Stimulated activated CD4-positive, alpha-beta T cell treated with anti-CD3 and anti-CD28 coated beads, Interleukin-12 subunit alpha, Interleukin-12 subunit beta, amount 100 ng/mL, for 48 hours (primary cell): ENCODE results near the gene WDR4.
"Not testable (repeated sequence)": the region's sequence is repeated elsewhere in the genome, so short reads cannot be mapped to it uniquely, and the experiment has no call there.

Experiments
- DNase-seq, 3 donors: peaks; one replicate each; pipeline ENCODE4 v3.0.0-alpha.2; 2020; ENCODE audit warnings: low read depth in 2 of 3, low spot score in 1 of 3

WDR4 gene

DNA sequence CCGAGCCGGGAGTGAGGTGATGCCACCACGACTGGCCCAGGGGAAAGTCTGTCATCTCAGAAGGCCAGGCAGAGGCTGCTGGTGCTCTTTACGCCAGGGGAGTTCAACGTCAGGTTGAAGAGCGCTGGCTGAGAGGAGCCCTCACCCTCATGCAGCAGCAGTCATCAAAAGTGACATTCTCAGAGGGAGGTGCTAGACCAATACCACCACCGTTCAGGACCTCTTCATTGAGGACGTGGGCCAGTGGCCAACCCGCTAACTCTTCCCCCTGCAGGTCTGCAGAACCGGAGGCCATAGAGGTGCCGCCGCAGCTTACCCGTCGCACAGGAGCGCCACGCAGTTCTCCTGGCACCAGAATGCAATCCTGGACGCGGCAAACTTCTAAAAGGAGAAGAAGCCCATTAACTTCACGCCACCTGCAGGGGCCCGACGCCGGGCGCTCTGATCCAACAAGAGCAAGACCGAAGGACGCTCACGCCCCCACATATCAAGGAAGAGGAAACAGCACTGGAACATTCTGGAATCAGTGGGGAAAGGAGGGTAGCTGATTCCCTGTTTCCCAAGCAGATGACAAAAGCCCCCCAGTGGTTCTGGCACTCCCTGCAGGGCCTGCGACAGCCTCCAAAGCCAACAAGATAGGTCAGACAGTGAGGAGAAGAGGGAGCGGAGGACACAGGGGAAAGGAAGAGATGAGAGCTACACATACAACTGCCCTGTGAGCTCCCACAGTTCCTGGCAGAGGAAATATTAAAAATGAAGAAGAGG lies 24.9 kb downstream of the WDR4 start:
- DNase-seq = no peak

DNA sequence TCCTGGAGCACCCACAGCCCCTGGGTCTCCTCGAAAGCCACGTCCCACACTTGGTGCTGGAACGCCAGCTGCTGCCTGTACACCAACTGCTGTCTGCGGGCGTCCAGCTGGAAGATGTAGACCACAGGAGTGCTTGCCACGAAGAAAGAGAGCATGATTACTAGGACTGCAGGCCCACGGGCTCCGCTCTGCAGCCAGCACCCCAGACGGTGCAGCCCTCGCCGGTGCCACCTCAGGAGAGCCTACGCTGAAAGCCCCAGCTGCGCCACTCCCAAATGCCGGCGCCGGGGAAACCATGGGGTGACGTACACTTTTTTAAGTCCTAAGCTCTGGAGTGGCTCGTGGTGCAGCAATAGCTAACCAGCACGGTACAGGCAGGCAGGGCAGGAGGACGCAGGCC lies 25.7 kb downstream of the WDR4 start:
- DNase-seq = no peak

DNA sequence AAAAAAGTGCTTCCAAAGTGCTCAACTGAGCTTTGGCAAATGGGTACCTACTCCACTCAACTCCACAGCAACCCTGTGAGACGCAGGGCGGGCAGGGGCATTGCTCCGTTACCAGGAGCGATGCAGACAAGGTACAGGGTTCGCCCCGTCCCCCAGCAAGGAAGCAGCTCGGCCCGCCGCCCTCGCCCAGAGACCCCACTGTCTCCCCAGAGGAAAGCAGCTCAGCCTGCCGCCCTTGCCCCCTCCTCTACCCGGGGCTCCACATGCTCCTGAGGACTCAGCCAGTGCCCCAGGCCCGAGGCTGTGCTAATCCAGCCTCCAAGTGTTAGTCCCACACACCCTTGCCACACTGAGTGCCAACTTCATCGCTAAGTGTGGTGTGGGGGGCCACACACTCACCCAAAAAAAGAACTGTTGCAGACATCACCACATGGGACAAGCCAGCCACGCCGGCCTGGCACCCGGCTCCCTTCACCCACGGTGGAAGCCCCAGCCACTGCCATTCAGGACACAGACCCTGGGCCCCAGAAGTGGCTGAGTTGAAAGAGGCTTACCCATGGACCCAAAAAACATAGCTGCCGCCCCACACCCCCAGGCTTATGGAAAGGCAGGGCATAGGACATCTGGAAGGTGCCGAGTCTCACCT lies 26.3 kb downstream of the WDR4 start:
- DNase-seq = no peak

DNA sequence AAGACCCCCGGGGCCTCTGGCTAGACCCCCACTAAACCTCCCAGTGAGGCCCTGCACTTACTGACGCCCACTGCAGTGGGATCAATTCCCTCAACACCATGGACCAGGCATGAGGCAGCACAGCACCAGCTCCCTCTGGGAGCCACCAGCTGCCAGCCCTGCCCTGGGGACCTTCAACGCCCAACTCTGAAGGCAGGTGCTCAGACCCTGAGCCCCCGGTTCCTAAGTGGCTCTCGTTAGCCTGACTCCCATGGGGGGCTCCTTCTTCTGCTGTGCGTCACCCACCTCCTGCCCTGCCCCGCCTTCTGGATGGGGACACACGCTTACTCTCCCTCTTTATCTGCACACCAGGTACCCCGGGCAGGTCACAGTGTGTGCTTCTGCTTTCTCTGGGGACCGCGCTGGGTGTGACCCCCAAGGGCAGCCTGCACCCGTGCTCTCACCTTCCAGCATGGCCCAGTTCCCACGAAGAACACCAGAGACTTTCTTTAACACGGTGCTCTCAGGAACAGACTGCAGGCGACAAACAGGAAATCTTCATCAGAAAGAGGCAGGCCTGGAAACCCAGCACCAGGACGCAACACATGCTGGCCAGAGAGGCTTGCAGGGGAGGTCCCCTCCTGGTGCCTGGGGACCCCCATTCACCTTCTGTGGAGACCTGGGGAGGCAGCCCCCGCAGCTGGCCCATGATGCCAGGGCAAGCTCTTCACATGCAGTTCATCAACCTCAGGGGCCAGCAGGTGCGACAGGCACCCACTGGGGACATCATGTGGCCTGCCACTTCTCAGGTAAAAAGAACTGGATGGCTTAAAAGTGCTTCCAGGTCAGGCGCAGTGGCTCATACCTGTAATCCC lies 27.3 kb downstream of the WDR4 start:
- no peak for DNase-seq

DNA sequence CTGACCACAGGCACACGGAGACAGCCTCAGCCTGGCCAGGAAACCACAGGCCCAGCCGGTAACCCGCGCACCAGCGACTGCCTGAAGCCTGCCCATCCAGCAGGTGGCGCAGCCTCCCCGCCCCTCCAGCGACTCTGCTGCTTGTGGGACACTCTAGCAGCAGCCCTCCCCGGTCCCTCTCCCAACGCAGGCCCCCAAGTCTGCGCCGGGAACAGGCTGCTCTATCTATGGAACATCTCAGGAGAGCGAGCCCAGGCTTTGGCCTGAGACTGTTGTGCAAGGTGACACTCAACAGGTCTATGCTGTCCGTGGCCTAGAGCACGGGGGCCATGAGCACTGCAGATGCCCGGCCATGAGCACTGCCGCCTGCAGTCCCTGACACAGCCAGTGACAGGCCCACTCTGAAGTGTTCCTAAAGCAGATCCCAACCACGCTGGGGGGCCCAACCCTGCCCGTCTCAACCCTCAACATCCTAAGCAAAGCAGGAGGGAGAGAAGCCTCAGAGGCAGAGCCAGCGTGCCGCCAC lies 28.4 kb downstream of the WDR4 start:
- DNase-seq = peak in 1 of 3 donors; percentile 28

DNA sequence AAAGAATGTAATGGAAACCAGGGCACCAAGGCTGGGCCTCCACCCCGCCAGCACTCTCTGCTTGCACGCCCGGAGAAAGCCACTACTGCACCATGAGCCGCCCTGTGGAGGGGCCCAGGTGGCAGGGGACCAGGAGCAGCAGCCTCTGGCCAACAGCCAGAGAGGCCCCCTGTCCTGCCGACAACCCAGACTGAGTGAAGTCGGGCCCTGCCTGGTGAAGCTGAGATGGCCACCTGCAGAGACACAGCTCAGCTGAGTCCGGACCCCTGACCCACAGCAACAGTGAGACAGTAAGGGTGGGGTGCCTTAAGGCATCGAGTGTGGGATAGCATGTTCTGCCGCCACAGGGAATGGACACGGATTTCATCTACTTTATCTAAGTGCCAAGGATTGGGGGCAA lies 28.9 kb downstream of the WDR4 start:
- no peak for DNase-seq

DNA sequence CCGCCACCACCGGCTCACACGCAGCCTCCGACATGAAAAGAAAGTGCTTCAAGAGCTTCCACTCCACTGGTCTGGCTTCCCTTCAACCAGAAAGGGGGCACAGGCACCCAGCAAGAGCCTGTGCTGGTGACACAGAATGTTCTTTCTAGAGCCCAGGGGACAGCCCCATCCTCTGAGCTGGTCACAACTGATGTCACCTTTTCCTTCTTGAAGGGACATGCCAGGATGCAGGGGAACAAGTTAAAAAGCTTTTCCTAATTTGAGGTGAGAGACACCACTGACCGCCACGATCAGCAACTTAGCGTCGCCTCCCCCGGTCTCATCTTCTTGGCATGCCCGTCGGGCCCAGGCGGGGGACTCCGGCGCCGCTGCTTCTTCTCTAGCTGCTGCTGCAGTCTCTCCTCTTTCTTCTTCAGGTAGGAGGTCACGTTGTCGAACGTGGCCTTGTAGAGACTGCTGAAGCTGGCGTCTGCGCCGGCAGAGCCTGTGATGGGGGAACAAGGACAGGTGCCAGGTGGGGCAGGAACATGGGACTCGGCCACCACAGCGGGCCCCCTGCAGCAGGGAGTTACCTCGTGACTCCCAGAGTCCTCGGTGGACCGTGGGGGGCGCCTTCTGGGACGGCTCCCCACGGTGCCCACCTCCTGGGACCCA lies 29.5 kb downstream of the WDR4 start:
- DNase-seq = no peak

DNA sequence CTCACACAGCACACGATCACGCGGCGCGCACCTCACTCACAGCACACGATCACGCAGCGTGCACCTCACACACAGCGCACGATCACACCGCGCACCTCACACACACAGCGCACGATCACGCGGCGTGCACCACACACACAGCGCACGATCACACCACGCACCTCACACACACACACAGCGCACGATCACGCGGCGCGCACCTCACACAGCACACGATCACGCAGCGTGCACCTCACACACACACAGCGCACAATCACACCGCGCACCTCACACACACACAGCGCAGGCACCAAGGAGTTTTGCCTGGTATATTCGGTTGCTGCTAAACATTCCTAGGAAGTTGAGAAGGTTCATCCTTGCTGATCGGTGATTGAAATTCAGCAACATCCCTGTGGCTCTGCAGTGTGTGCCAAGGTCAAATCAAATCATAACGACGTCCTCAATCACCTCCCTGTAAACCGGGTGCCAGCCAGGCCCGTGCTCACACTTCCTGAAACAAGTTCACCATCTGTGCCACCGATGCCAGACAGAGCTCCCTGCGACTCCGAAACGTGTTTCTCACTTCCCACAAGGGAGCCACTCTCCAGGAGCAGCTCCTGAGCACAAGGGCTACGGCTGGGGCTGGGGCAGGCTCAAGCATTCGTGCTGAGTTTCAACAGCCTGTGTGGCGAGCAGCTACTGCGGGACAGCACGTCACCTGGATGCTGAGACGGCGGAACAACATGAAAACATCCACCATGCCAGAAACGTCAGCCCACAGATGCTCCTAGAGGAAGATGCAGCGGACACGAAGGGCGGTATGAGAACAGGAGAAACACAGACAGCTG lies 30.2 kb downstream of the WDR4 start:
- DNase-seq = no peak

DNA sequence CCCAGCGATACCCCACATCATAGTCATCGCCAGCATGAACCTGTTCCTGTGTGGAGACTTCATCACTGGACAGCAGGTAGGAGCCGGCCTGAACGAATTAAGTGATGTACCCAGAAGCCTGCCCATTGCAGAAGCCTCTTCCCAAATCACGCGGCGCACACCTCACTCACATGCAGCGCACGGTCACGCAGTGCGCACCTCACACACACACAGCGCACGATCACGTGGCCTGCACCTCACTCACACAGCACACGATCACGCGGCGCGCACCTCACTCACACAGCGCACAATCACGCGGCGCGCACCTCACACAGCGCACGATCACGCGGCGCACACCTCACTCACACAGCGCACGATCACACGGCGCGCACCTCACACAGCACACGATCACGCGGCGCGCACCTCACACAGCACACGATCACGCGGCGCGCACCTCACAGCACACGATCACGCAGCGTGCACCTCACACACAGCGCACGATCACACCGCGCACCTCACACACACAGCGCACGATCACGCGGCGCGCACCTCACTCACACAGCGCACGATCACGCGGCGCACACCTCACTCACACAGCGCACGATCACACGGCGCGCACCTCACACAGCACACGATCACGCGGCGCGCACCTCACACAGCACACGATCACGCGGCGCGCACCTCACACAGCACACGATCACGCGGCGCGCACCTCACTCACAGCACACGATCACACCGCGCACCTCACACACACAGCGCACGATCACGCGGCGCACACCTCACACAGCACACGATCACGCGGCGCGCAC lies 31.0 kb downstream of the WDR4 start:
- DNase-seq = not testable (repeated sequence)

DNA sequence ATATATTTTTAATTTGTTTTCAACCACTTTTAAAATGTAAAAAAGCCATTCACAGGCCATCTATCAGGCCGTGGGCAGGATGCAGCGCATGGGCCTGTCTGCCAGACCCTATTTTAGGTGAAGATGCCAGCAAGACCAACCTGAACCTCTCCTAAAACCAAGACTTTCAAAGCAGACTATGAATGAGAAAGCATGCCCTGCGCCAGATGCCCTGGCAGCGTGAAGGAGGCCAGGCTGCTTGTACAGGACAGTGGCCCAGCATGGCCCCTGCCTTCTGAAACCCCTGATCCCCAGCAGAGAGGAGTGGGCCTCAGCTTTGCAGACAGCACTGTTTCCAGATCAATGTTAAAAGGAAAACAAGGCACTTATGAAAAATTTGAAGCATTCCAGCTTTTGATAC lies 31.6 kb downstream of the WDR4 start:
- DNase-seq = no peak

DNA sequence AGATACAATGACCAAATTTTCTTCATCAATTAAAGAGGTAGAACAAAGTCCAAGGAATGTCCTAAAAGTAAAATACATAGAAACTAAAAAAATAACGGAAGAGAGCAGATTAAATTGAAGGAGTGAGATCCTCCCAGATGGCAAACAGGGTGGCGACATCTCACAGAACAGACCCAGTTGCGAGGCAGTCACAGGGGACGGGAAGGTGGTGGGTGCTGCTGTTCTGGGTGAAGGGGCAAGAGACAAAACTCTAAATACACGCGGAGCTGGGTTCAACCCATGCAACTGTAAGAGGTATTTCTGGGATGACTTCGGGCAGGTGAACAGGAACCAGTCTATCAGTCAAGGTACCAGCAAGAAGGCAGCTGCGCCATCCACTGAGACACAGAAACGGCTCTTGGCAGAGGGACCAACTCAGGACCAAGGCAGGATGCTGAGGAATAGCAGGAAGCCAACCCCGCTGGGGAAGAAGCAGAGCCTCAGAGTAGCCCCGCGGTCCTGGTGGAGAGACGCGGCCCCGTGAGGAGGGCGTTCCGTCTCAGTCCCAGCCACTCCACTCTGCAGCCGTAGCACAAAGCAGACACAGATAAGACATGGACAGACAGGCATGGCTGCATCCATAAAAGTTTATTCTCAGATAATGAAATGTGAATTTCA lies 32.2 kb downstream of the WDR4 start:
- DNase-seq = no peak

DNA sequence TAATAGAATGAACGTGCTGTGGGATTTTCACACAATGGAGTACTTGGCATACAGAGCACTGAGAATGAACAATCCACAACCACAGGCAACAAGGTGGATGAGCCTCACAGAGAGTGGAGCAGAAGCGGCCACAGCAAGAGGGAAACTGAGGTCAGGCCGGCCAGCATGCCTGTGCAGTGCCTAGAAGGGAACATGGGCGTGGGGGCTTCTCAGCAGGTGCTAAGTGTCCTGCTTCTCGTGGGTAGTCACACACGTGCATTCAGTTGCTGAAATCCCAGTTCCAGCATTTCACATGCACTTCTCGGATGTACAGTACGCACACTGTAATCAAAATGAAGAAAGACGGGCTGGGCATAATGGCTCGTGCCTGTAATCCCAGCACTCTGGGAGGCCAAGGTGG lies 33.1 kb downstream of the WDR4 start:
- no peak for DNase-seq

DNA sequence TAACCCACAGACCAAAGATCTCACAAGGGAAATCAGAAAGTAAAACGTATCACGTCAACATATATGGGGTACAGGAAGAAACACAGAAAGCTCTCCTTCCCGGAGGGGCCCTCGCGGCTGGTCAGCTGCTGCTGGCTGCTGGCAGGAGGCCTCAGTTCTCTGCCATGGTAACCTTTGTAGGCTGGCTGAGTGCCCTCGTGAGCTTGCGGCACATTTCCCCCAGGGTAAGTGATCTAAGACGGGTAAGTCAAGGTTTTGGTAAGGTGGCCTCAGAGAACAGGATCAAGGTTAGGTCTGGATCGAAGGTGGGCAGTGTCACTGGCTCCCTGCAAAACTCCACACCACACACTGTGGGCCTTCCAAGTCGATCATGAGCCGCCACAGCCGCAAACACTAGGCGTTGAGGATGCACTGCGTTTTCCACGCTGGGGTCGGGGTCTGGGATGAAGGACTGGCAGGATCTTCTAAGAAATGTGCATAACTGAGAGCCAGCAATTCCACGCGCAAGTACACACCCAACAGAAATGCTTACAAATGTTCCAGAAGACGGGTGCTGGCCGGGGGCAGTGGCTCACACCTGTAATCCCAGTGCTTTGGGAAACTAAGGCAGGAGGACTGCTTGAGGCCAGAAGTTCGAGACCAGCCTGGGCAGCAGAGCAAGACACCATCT lies 33.9 kb downstream of the WDR4 start:
- no peak for DNase-seq

DNA sequence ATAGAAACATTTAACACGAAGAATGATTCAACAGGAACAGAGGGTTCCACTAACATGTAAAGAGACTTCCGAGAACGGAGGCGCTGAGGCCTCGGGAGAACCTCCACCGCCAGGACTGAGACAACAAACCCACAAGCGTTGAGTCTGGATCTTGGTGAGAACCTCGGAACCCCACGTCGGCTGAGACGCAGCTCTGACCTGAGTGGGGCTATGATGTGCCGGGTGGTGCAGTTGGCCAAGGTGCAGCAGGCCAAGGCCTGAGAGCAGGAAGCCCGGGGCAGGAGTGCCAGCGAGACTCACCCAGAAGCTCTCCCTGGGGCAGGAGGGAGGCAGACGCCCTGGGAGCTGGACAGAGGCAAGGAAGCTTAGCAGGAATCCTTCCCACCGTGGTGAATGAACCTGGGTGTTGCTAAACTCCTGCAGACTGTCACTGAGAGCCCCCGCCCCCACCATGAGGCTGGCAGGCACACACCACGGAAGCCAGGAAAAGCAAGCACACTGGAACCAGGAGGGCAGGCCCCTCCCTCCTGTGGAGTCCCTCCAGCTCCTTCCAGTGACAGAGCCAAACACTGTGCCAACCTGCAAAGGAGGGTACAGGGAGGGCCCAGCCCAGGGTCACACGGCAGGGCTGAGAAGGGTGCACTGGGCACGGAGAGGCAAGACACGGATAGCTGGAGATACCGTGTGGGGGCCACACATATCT lies 34.8 kb downstream of the WDR4 start:
- DNase-seq = no peak

DNA sequence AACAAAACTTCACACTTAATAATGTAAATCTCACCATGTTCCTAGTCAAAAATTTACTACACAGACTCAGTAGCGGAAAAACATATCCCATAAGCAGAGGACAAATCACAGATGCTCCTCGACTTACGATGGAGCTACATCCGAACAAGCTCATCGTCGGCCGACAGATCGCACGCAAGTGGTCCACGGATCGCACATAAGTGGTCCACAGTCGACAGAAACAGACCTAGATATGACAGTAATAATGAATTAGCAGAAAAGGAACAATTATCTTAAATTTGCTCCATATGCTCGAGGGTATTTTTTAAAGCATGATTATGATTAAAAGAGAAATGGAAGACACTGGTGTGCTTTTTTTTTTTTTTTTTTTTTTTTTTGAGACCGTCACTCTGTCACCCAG lies 36.3 kb downstream of the WDR4 start:
- DNase-seq = no peak

DNA sequence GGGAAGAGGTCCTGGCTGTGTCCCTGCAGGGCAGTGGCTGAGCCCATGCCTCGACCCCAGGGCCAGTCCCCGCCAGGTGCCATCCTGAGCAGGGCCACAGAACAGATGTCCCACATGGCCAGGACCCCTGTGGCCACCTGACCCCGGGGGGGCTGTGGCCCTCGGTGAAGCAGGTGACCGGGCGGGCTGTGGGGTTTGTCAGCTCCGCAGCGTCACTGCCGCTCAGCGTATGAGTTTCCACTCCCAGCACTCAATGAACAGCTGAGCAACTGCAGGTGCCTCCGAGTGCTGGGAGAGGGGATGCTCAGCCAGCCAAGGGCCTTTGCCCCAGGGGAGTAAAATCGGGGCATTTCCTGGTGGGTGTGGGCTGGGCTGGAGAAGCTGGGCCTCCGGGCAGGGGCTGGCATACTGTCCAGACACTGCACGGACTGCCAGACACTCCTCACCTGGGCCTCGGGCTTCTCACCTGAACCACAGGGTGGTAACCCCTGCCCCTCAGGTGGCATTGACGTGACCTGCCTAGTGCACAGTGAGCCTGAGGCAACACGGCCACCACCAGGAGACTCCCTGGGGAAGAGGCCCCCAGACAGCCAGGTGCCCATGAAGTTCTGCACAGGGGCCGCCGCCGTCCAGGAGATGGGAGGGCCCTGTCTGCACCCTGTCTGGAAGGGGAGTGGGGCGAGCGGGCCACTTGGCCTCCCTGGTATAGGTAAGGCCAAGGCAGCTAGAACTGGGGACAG lies 37.3 kb downstream of the WDR4 start:
- not testable (repeated sequence) for DNase-seq
